ENCODE data around the gene RSBN1L.
"Not testable (repeated sequence)": the region's sequence is repeated elsewhere in the genome, so short reads cannot be mapped to it uniquely, and the experiment has no call there.

Gene RSBN1L

GRCh38 chr7:77770316-77770715, 74.1 kb downstream of the RSBN1L start:
- DNase-seq (ENCODE audit: low spot score): no peak
- TF ChIP-seq CTCF (IDR thresholded peaks at IDR 0.05; ENCODE audit: borderline replicate concordance, control extremely low read depth, extremely low read depth, insufficient read depth, missing control alignments): no peak

DNA sequence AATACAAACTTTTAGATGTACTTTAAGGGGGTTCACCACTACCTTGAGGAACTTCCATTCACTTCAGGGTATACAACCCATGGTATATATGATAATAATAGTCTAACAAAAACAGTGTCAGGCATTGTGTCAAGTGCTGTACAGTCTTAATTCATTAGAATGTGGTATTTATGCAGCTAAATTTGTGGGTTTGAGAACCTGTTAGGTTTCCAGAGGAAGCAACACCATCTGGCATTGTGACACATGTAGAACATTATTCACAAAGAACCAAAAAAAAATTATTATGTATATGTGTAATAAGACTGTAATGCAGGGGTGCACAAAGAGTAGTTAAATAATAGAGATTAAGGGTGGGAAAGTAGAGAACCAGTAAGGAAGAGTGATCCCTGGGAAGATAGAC, 75.6 kb downstream of the RSBN1L start:
- TF ChIP-seq CTCF (IDR thresholded peaks at IDR 0.05; ENCODE audit: borderline replicate concordance, control extremely low read depth, extremely low read depth, insufficient read depth, missing control alignments): no peak
- in situ Hi-C loops (cut with MboI; ENCODE audit: low sequenced_read_pairs, unreplicated experiment): no loop called here
- no peak for DNase-seq (ENCODE audit: low spot score)

More at GRCh38 chr7:77770316-77770715, 74.1 kb downstream of the RSBN1L start:
- in situ Hi-C loops (cut with MboI; ENCODE audit: low sequenced_read_pairs, unreplicated experiment): no loop called here

DNA sequence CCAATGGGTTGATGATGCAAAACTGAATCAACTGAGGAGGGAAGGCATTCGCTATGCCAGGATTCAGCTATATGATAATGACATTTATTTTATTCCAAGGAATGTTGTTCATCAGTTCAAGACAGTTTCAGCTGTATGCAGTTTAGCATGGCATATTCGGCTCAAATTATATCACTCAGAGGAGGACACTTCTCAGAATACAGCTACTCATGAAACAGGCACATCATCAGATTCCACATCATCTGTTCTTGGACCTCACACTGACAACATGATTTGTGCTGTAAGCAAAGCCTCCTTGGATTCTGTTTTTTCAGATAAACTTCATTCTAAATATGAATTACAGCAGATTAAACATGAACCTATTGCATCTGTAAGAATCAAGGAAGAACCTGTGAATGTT, 82.3 kb downstream of the RSBN1L start:
- no peak for TF ChIP-seq CTCF (IDR thresholded peaks at IDR 0.05; ENCODE audit: borderline replicate concordance, control extremely low read depth, extremely low read depth, insufficient read depth, missing control alignments)
- in situ Hi-C loops (cut with MboI; ENCODE audit: low sequenced_read_pairs, unreplicated experiment): no loop called here
- DNase-seq (ENCODE audit: low spot score): no peak

DNA sequence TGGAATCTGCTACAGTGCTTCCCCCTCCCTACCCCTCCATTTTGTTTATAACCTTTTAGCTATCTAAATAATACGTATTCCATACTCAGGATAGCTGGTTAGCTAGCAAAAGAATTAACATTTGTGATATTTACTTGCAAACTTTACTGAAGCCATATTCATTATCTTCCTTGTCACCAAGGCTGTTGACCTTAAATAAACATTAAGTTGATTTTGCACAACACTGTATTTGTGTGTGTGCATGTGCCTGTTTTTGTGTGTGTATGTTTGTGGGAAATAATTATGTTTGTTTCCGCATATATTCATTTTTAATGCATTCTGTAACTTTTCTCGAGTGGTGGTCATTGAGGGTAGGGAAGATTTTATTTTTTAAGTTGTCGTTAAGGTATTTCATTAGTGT, 86.1 kb downstream of the RSBN1L start:
- in situ Hi-C loops (cut with MboI; ENCODE audit: low sequenced_read_pairs, unreplicated experiment): no loop called here
- DNase-seq (ENCODE audit: low spot score): no peak
- no peak for TF ChIP-seq CTCF (IDR thresholded peaks at IDR 0.05; ENCODE audit: borderline replicate concordance, control extremely low read depth, extremely low read depth, insufficient read depth, missing control alignments)

DNA sequence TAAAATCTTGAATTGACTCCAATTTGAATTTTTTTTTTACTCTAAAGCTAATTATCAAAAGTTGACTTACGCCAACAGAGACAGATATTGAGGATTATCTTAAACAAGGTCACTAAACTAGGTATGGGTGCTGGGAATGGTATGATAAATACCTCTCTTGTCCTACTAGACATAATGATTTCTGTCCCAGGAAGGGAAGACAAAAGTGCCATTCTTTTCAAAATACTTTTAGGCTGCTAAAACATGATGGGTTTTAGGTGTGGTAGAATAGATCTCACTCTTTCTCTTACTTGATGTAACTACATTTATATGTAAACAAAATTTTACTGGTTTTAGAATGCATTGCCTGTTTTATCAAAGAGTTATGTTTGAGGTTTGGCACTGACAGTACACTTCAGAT, 86.9 kb downstream of the RSBN1L start:
- in situ Hi-C loops (cut with MboI; ENCODE audit: low sequenced_read_pairs, unreplicated experiment): no loop called here
- no peak for DNase-seq (ENCODE audit: low spot score)
- TF ChIP-seq CTCF (IDR thresholded peaks at IDR 0.05; ENCODE audit: borderline replicate concordance, control extremely low read depth, extremely low read depth, insufficient read depth, missing control alignments): no peak

DNA sequence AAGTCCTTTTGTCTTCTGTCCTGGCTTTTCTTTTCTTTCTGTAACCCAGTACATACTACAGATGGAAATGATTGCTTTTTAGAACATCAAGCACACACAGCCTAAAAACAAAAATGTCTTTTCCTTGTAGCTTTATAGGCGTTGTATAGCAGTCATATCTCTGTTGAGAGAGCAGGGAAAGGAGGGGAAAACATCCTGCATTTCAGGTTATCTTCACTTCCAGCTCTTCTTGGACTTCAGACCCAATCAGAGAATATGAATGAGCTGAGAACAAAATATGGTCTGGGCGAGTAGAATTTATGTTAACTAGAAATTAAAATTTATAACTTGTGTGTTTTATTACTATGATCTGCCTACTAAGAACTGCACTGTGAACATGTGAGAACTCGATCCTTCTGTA, 87.3 kb downstream of the RSBN1L start:
- in situ Hi-C loops (cut with MboI; ENCODE audit: low sequenced_read_pairs, unreplicated experiment): no loop called here
- no peak for TF ChIP-seq CTCF (IDR thresholded peaks at IDR 0.05; ENCODE audit: borderline replicate concordance, control extremely low read depth, extremely low read depth, insufficient read depth, missing control alignments)
- DNase-seq (ENCODE audit: low spot score): no peak

GRCh38 chr7:77784426-77784825, 88.2 kb downstream of the RSBN1L start:
- DNase-seq (ENCODE audit: low spot score); in situ Hi-C loops (cut with MboI; ENCODE audit: low sequenced_read_pairs, unreplicated experiment): not testable (repeated sequence)

All from GM13976 (cell line).